NCI-H2029 treated with DMSO at 0.1 percent for 48 hours (cell line): ENCODE results near the gene SCYL1.

Source experiments
- DNase-seq: peaks from one replicate; lab custom pipeline; 2025; lab: John Stamatoyannopoulos, UW

SCYL1 gene

DNA sequence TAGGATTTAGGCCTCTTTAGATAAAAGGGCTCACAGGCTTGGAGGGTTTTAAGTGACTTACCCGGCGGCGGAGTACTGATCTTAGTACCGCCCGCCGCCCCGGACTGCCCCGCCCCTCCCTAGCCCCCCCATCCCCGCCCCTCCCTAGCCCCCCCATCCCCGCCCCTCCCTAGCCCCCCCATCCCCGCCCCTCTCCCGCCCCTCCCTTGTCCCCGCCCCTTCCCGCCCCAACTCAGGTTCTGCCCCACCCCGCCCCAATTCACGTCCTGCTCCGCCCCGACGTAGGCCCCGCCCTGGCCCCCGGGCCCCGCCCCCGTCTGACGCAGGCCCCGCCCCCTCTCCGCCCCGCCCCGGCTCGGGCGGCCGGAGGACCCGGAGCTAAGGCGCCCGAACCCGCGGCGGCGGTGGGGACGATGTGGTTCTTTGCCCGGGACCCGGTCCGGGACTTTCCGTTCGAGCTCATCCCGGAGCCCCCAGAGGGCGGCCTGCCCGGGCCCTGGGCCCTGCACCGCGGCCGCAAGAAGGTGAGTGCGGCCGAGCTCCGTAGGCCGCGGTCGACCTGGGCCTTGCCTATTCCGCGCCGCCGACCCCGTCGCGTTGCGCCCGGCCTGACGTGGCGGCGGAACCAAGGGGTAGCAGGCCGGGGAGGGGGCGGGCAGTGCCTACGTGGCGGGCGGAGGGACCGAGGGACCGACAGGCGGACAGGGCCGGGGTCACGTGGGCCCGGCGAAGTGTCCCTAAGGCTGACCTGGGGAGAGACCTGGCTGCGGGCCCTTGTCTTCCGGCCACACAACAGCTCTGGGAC, at the start of gene SCYL1:
Gene SCYL1 (plus strand): TSS at position 343 of the 805 bp plus-strand sequence. CDS start 71 bp downstream, at position 414.
- DNase-seq, result no peak

DNA sequence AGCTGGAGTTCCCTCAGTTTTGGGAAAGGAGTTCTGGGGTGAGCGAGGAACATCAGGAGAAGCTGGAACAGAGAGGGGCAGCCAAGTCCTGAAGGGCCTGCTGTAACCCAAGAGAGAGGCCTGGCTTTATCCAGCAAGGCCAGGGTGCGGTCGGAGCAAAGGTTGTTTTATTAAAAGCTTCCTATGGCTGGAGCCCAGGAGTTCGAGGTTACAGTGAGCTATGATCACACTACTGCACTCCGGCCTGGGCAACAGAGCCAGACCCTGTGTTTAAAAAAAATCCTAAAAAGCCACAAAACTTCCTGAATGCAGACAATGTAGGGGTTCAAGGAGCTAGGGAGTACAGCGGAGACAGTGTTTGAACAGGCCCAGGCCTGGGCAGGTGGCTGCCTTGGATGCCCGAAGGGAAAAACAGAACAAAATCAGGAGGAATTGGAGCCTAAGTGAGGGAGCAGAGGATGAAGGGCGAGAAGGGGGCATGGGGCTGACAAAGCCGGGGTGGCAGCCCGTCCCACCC, 48.2 kb upstream of the SCYL1 start:
- DNase-seq, result no peak

DNA sequence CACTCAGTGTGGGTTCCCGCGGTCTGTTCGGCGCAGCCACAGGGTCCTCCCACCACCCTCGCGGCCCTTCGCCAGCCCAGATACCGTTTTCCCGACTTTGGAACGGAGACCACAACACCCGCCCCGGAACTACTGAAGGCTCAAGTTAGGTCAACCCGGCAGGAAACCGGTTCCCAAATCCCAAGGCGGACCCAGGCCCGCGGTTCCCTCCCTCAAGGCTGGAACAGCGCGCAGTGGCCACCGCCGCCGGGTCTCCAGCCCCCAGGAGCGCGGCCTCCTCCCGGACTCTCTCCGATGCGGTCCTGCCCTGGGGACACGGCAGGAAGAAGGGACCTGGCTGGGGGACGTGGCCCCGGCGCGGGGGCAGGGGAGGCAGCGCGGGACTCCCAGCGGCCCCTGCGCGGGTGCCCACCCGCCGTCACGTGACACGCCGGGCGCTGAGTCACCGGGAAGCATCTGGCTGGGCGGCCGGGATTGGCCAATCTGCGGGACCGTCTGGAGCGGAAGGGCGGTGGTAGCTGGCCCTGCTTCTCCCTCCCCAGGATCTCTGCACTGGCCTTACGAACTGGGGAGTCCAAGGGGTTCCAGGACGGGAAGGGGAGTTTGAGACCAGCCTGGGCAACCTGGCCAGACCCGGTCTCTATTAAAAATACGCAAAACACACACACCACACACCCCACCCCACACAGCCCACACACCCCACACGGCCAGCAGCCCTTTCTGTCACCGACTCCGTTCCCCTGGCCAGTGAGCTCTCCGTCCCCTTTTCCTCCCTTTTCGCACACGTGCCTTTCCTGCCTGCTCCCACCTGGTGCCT, 47.5 kb upstream of the SCYL1 start:
- peak; percentile 69 for DNase-seq

DNA sequence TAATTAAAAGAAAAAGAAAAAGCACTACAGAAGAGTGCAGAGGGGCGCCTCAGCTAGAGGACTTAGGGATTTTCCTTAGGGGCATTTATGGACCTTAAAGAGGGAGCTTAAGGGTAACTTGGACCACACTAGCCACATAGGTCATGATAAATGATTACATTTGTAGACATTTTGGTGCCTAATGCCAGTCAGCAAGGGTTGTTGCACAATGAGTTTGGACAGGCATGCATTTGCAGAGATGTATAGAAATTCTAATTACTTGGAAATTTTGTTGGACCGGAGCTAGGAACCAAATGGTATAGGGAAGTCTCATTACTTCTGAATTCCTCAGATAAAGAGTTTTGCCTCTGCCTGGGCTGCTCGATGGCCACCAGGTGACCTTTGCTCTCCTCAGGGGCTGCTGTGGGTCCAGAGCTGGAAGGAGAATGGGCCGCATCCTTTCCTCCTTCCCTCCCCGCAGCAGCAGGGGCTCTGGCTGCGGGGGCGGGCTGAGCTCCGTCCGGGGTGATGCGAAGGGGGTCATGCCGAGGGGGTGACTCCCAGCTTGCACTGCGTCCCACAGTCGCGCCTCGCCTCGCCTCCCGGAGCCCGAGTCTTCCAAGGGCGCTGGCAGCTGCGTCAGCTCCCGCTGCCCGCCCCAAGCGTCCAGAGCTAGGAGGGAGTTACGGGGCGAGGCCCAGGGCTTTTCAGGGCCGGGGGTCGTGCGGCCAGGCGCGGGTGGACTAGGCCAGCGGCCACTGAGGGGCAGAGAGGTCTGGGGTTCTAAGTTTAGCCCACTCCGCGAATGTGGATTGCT, 46.3 kb upstream of the SCYL1 start:
- no peak for DNase-seq

DNA sequence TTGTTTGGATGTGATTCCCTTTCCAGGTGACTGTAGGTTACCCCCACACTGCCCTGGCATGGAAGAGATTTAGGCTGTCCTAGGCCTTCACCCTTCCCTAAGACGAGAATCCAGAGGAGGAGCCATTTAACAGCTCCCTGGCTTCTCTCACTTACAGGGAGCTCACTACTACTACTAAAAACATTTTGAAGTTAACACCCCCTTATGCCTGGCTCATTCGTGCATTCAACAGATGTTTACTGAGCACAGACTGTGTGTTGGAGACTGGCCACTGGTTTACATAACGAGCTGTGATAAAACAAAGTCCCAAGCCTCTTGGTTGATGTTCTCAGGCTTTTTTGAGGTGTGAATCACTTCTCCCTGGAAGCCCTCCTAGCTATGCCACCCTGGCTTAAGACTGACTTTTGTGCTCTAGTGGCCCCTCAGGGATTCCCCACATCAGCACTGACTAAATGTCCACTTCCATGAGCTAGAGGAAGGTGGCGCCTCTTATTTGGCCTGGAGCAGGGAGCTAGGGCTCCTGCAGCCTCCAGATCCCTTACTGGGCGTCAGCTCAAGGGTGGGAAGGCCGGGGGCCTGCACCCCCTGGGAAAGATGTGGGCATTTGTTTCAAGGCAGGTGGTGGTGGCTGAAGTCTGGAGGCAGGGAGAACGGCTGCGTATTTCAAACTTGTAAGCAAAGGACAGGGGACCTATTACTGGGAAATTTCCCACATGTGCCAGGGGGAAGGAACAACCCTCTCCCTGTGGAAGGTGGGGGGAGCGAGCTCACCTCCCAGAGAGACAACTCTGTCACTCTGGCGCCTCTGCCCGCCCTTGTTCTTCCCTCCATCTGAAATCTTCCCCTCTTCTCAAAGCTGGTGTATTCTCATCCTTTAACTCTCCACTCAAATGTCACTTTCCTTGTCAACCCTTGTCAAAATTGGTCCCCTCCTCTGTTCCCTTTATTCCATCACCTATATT, 45.4 kb upstream of the SCYL1 start:
- no peak for DNase-seq

DNA sequence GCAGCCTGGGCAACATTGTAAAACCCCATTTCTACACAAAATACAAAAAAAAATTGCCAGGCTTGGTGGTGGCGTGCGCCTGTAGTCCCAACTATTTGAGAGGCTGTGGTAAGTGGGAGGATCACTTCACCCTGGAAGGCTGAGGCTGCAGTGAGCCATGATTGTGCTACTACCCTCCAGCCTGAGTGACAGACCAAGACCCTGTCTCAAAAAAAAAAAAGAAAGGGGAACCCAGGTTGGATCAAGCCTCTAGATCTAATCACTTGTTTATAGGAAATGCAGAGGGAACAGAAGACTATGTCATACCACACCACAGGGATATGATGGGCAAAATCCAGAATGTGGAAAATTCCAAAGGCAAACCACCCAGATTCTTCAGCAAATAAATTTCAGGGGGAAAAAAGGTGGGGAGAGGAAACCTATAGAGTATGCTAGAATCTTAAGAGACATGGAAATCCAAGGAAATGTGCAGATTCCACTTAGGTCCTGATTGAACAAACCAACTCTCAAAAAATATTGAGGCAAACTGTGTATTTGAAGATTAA, 42.5 kb upstream of the SCYL1 start:
- DNase-seq, result no peak

DNA sequence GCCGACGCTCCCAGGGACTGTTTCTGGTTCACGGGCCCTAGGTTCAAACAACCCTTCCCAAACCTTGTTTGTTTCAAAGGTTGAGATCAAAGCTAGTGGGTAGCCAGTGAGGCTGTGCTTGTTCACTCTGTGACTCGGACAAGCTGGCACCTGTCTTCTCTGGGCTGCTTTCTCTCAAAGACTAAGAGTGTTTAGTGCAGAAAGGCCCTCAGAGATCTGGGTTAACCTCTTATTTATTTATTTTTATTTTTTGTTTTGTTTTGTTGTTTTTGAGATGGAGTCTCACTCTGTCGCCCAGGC, 39.0 kb upstream of the SCYL1 start:
- no peak for DNase-seq

DNA sequence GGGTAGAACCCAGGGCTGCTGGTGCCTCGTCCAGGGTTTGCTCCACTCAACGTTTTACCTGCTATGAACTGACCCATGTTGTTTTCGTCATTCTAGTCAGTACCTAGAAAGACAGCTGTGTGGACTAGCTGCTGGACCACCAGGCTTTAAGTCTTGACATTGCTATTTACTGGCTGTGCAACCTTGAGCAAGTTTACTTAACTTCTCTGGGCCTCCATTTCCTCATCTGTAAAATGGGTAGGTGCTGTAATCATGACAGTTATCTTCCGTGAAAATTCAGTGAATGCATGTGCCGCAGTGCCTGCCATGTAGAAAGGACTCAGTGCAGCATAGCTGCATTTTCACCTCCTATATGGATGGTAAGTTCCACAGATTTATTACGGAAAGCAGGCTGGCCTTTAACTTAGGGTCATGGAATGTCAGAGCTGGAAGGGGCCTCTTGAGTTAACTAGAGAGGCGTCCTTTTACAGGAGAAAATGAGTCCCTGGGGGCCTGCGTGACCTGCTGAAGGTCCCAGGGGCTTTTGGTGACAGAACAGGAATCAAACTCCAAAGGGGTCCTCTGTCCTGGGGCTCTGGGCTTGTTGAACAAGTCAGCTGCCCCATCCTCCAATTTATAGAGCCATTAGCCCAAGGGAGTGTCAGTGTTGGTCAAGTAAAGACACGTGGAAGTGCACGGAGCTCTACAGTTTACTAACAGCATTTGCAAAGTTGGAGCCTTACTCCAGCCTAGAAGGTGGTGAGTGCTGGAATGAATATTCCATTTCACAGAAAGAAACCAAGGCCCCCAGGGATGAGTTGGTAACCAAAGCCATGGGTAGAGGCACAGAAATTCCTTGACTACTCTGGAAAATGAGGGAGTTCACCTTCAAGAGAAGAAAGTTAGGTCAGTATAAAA, 38.1 kb upstream of the SCYL1 start:
- DNase-seq, result no peak

DNA sequence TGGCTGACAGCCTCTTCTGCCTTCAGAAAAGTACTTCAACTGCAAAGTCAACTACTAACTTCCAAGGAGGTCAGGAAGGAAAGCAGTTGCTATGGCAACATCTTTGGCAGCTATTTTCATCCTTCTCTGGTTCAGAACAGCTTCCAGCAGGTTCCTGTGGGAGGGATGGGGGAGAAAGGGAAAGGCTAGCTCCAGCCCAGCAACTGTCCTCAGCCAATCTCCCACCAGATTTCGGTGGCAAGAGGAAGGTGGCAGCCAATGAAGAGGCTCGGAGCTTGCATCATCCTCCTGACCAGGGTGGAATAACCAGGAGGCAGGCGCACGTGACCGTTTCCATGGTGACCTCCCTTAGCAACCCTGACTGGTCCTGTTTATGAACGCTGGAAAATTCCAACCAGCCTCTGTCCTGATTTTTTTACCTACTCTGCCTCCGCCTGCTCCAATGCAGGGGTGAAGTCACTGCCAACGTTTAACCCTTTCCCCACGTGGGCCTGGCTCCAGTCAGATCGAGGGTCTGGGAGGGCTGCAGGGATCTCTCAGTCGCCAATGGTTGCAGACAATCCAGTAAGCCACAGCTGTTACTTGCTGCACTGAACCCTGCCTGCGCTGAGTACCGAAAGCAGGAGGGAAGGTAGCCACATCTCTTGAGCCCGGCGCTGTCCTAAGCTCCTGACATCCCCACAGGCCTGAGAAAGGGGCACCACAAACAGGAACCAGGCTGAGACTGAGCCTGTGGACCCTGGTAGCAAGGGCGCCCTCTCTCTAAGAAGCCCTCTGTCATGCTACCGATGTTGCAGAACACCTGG, 37.2 kb upstream of the SCYL1 start:
- peak; percentile 94 for DNase-seq

DNA sequence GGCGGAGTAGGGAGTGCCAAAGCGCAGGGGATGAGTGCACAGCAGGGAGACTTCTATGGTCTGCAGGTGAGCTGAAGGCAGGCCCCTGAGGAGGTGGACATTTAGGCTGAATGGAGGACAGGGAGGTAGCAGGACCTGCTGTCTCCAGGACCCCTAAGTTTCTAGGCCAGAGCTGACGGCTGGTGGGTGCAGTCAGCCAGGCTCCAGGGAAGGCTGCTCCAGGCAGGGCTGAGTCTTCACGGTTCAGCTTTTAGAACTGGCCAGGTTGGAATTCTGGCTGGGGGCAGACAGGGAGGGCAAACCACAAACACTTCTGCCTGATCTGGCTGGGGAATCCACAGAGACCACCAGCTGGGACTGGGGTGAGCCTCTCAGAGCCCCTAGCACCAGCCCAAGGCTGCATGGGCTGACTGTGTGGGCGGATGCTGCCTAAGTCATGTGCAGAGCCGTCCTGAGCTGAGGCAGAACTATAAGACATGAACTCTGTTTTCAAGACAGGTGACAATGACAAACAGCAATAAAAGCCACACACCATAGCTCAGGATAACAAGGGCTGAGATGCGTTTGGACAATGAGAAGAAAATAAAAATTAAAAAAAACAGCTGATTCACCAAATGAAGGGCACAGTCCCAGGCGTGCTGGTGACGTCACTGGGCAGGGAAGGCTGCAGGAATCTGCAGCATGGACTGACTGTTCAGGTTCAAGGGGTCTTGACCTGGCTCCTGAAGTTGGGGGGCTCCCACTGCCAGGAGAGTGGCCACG, 36.4 kb upstream of the SCYL1 start:
- DNase-seq, result no peak

DNA sequence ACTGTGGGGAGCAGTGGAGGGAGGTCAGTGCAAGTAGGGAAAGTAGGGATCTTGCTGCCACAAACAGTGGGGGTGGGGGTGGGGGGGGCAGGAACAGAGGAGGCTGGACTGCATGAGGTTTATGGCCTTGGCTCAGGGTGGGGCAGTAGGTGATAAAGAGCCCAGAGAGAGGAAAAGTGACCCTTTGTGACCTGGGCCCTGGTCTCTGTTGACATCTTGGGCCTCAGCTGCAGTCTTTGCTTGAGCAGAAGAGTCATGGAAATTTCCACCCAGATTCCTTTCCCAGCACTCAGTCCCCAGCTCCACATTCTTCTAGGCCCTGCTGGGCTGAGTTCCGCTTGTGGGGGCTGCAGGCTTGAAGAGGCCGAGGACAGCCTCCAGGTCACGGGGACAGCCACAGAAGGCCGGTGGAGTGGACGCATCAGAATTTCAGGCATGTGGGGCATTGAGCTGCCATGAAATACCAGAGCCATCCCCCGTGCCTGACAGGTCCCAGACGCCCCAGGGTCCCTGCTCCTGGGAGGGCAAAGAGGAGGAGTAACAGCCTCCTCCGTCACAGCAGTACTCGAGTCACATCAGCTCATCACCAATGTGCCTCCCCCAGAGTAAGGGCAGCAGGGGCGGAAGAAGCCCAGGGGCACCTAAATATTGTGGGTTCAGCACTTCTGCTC, 35.7 kb upstream of the SCYL1 start:
- no peak for DNase-seq

DNA sequence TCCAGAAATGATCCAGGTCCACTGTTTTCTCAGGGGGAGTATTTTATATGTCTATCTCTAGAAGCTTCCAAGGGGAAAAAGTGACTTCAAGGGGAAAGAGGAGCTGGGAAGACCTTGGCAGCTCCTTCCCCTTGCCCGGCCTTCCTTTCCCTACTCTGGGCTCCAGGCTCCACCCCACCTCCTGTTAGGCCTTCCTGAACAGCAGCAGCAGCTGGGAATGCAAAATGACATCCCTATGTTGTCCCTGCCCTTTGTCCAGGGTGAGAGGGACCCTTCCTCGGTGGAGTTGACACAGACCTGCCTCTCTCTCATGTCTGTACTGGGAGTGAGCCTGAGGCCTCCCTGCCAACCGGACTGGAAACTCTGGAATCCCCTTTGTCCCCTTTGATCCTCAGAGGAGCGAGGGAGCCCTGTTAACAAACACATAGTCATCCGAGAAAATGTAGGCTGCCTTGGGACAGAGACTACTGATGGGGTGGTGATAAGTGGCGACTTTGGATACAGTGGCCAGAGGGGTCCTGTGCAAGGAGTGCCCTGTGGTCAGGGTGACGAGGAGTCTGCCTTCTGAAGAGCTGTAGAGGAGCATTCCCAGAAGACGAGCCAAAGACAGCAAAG, 35.1 kb upstream of the SCYL1 start:
- no peak for DNase-seq

DNA sequence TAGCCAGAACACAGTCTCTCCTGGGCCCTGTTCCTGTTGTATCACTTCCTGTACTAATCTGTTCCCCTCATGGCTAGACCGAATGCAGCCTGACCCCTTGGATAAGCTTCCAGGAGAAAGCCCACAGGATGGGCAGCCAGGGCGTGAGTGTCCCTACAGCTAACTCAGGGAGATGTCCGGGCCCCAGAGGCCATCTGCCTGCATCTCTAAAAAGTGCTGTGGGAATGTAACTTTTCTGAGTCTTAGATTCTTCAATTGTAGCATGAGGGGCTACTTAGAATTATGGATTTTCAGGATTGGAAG, 33.8 kb upstream of the SCYL1 start:
- no peak for DNase-seq

DNA sequence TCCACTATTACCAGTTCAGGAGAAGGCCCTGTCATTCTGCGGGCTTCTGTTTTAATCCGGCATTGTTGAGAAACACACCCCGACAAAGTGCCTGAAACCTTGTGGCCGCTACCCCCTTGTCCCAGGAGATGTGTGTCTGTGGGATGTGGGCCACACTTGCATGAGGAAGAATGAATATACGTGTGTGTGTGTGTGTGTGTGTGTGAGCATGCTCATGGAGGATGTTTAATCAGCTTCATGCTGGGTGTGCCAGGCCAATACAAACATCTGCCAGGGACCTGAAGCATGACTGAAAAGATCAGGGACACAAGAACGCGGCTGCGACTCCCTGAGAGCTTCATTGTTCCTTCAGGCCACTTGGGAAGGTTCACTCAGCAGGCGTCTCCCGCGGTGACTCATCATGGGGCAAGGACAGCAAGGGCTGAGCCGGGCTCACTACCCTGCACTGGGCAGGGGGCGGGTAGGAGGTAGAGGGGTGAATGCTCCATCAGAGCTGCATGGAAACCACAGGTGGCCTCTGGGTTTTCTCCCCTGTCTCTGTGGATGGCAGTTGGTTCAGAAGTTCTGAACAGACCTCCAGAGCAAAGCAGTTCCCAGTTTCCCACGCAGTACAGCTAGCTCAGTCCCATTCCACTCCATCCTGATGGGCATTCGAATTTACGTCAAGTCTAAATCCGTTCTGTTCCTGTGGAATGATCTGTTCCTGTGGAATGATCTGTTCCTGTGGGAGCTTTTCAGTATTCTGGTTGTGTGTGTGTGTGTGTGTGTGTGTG, 33.1 kb upstream of the SCYL1 start:
- peak; percentile 76 for DNase-seq

DNA sequence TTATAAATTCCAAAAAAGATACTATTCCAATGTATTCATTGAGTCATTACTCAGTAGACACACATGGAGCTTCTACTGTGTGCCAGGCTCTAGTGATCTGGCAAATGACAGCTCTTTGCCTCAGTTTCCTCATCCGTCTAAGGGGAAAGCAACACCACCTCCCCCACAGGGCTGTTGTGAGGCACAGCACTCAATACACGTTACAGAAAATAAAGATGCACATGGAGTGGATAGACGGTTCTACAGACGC, 32.6 kb upstream of the SCYL1 start:
- no peak for DNase-seq

DNA sequence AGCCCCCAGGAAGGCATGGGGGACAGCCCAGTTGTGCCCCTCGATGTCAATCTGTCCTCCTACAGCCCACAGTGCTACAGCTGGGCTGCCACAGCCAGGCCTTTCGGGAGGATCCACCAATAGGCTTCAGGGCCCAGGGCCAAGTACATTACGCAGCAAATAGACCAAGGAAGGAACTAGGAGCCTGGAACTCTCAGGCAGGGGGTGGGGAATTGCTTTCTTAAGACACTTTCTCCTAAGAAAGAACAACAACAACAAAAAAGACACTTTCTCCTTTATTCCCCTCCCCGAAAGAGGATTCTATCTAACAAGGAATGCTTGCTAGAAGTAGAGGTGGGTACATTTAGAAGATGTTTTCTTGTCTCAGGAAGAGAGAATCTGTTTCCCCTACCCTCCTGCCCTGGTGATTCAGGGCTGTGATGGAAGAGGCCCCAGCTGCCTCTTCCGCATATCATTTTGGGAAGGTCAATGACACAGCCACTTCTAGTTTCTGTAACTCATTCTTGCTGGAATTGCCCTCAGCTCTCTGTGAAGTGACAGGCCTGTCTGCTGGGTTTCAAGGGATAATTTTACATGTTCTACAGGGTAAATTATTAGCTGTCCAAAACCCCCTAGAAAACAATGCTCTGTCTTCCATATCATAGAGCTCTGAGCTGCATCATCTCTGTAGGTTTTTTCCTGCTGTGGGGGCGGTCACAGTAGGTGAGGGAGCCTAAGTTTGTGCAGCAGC, 32.1 kb upstream of the SCYL1 start:
- DNase-seq, result no peak
